DMS 273 (cell line): Measurements from ENCODE around the gene FGGY.

ENCODE experiments used
- DNase-seq: peaks from one replicate; lab custom pipeline; 2025; ENCODE audit not compliant: unreplicated experiment; lab: John Stamatoyannopoulos, UW

Gene FGGY

DNA sequence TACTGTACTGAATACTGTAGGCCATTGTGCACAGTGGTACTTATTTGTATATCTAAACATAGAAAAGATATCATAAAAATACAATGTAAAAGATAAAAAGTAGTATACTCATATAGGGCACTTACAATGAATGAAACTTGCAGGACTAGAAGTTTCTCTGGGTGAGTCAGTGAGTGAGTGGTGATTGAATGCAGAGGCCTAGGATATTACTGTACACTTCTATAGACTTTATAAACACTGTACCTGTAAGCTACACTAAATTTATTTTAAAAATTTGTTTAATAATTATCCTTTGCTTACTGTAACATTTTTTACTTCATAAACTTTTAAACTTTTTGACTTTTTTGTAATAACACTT, 82.5 kb downstream of the FGGY start:
- DNase-seq = no peak

DNA sequence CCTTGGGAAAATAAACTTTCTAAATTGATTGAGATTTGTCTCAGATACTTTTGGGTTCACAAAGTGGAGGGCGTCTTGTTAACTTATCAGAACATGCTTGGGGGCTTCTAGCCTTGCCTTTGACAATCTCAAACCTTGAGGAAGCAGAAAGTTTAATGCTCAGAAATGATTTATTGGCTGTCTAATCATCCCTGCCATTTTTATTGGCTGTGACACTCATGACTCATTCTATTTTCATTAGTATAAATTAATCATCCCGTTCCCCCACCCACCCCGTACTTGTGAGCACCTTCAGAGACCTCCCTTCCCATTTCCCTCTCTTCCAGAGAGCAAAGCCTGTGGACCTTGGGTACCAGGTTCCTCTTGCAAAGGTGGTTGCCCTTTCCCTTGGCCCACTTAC, 87.1 kb downstream of the FGGY start:
- DNase-seq = no peak

DNA sequence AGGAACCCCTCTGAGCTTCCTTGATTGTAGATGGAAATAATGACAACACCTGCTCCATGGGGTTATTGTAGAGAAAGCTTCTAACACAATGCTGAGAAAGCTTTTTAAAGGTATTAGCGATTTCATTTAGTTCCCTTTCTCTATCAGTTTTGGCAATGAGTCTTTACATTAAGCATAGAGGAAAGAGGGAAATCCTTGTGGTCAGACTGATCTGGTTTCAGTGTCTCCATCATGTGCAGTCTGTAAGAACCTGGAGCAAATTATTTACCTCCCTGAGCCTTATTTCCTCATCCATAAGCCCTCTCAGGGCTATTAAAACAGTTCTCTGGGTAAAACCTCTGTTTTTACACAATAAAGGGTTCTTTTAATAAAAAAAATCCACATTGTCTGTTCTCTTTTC, 87.5 kb downstream of the FGGY start:
- DNase-seq = no peak

- no peak for DNase-seq
These were observed 91.3 kb downstream of the FGGY start for GRCh38 chr1:59388191-59388590.

DNA sequence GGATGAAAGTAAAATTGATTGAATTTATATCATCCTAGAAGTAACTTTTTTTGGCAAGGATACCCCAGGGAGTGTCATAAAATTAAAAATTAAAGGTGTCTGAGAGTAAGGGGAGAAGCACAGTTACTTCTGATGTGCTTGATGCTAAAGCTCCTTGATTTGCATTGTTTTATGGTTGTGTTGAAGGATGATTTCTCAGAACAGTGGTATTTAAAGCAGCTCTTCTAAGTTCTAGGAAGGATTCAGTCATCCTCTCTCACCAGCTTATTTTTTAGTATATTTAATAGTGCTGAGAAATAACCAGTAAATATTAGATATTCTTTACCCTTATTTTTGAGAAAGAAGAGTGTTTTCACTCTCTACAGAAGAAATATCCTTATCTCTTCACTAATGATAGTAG, 93.0 kb downstream of the FGGY start:
- no peak for DNase-seq

DNA sequence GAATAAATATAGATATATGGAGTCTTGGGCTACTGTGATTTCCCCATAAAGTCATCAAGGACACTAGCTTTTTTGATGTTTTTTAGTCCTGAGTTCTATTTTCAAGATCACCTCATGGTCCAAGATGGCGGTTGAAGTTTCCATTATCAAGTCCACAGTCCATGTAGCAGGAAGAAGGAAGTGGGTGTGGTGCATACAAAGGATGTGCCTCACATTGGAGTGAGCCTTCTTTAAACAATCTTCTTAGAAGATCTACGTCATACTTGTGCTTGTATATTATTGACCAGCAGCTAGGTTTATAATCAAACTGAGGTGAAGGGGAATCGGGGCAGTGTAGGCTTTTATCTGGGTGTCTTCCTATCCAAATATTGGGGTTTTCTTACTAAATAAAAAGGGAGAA, 93.4 kb downstream of the FGGY start:
- DNase-seq = no peak

DNA sequence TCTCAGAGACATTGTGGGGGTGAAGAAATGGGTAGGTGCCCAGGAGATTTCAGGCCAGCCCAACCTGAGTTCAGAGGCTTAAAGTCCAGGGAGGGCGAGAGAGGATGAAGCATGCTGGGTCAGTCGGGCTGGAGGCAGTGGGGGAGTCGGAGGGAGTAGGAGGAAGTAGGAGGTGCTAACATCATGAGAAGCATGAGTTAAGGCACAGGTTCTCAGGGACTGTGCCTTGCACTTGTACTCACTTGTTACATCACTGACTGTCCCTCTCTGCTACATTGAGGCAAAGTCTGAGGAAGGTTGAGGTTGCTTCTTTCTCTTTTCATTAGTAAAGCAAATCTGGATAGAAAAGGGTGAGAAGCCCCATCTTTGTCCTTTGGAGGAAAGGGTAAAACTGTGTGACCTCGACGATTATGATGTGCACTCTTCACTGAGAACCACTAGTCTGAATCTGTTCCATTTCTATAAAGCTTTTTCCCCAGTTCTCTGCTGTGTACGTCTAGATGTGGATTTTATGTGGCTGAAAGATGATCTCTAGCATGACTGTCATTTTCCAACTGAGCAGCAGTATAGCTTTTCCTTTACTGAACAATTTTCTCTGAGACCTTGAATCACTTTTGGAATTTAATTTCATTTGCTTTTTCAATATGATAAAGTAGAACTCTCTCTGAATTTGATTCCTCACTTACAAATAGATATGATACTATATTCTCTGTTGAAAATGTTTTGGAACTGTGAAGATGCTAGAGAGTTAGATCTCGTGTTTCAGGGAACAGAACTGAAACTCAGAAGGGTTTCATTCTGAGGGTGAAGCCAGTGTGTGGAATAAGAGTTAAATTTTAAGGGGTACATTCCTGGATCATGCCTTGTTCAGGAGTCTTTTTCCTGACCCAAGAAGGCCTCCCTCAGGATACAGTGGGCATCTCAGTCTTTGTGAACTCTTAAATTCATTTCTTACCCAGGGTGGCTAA, 94.6 kb downstream of the FGGY start:
- DNase-seq = peak; percentile 51

DNA sequence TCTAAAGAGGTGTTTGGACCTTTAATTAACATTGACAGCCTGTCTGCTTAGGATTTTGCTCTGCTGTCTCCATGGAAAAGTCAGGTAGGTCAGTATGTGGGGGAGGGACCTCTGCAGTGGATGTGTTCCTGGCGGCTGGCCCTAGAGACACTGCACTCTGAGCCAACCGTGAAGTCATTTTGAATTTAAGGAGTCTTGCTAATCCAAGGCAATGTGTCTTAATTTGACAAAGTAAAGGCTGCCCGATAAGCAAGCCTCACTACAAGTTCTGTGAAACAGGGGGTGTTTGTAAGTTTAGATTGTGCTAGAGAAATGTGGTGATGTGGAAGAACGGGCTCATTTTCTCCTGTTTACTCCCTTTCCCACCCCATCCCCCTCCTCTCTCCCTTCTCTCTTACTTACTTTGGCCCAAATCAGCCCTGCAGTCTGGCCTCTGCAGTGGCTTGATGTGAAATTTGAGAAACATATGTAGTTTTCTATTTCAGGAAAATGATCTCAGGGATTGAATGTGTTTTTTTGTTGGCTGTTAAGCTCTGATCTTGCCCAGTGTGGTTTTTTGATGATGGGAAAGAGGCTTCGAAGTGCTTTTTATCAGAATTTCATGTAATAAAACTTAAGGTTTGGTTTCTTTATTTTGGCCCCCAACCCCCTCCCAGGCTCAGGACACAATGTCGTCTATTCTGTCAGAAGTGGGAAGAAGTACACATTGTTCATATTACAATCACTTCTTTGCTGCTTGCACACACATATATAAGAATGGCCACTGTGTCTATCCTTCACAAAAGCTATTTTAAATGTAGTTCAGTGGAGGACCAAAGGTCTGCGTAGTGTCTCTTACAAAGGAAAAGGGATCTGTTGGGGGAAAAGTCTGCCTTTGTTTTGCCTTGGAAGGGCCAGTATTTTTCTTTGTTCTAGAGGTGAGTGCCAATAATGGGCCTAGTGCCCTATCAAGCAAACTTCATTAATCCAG, 96.6 kb downstream of the FGGY start:
- peak; percentile 97 for DNase-seq

GRCh38 chr1:59394706-59395425, 98.0 kb downstream of the FGGY start:
- DNase-seq = no peak

DNA sequence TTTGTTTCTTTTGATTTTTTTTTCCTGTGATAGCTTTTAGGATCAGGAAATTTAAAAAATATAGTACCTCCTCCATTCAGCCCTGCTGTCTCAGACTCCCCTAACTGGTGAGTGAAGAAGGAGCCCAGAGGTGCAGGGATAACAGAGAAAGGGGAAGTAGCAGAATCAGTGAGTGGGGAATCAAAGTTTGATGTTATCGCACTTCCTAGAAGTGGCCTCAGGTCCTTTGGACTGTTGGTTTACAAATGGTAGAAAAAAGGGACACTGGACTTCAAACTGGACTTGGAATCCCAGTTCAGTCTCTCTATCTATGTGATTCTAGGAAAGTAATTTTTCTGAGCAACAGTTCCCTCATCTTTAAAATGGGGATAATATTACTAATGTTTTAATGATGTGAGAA, 99.5 kb downstream of the FGGY start:
- DNase-seq = no peak

- DNase-seq = peak; percentile 29
These were observed 100.4 kb downstream of the FGGY start for GRCh38 chr1:59397139-59397858.

GRCh38 chr1:59399642-59400041, 102.7 kb downstream of the FGGY start:
- DNase-seq = no peak

DNA sequence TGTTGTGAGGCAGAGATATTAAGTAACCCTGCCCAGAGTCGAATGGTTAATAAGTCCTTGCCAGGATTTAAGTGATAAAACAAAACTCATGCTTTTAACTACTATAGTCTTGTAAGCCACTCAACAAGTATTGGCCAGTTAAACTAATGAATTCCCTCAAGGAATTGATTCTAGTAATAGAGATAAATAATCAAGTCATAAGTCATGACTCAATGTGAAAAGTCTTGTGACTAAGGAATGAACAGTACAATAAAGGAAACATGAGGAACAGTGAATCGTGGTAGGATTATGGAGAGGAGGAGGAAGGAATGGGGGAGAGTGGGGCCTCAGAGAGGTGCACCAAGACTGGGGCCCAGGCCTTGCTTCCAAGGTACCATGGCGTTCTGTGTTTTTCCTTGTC, 104.7 kb downstream of the FGGY start:
- DNase-seq = no peak

- DNase-seq = peak; percentile 68
These were observed 107.9 kb downstream of the FGGY start for GRCh38 chr1:59404796-59405195.

- DNase-seq = no peak
These were observed 109.7 kb downstream of the FGGY start for GRCh38 chr1:59406437-59407164.

DNA sequence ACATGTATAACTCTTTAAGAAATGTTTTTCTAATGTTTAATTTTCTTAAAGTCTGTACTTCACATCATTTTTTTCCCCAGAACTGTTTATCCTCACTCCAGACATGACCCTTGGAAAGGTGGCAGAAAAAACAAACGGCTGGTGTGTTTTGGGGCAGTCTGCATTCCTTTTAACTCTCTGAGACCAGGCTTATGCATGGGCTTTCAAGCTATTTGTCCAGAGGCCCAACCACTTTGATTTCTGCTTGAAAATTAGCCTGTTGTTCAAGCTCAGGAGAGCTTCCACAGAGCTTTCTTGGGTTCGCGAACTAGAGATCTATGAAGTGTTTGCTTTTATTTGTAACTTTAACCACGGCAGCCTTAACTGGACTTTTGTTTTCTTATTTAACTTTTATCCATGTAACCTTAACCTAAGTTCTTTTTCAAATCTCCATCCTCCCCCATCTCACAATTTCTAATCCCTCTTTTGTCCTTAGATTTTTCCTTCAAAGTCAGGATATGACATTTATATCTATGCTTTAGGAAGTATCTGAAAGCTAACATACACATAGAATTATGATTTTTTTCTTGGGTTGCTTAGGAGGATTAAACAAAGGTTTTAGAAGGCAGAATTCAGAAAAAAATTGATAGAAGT, 111.8 kb downstream of the FGGY start:
- DNase-seq = peak; percentile 36

DNA sequence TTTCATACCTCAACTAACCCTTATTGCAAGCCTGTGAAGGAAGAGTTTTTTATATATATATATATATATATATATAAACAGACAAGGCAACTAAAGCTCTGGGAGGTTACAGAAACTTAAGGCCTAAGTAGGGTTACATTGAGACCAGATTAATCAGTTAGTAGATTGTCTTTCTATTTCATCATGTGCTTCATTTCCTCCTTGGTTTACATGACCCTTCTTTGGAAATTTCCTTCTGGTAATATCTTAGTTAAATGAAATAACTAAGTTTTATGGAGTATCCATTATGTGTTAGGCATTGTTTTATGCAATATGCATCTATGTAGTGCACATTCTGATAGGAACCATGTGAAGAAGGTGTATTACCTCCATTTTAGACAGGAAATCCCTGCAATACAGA, 112.7 kb downstream of the FGGY start:
- no peak for DNase-seq

- DNase-seq = no peak
These were observed 113.1 kb downstream of the FGGY start for GRCh38 chr1:59409986-59410385.

DNA sequence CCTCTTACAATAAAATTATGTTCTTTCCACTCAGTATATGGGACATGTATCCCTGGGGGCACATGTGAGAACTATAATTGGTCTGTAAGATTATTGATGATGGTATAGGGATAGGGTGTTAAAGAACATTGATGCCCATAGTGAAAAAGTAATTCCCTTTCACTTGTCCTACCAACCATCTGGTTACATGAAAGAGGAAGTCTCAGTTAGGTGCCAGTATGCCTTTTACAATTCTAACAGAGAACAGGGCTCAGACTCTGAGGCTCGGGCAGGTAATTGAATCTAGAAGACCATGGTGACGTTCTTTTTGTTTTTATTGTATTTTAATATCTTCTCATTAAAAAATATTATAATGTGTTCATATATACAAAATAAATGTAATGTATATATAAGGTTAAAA, 113.6 kb downstream of the FGGY start:
- no peak for DNase-seq
